DOHH2 (cell line): ENCODE data around the gene PDCD5.
"Not testable (repeated sequence)": the region's sequence is repeated elsewhere in the genome, so short reads cannot be mapped to it uniquely, and the experiment has no call there.

Experiments used
- H3F3A ChIP-seq: fragments of 200-600 bp; sonication (generic), shearing (Covaris generic); 2 replicates; pipeline ENCODE4 v1.6.0; 2016; ENCODE audit warnings: antibody characterized with exemption, mild to moderate bottlenecking; ENCODE audit not compliant: control insufficient read depth, insufficient read depth
- H3K27ac ChIP-seq: fragments of 200-600 bp; sonication (generic); 2 replicates; pipeline ENCODE4 v1.5.1; 2014; ENCODE audit warnings: low read depth, mild to moderate bottlenecking, low read length, moderate library complexity
- H3K27me3 ChIP-seq: fragments of 200-600 bp; sonication (generic); 2 replicates; pipeline ENCODE4 v1.6.1; 2014; ENCODE audit warnings: mild to moderate bottlenecking, low read length, mixed read lengths; ENCODE audit not compliant: control insufficient read depth
- H3K36me3 ChIP-seq: fragments of 200-600 bp; sonication (generic); 2 replicates; pipeline ENCODE4 v1.6.1; 2014; ENCODE audit warnings: mild to moderate bottlenecking, low read length, moderate library complexity, mixed read lengths; ENCODE audit not compliant: control insufficient read depth
- H3K4me1 ChIP-seq: fragments of 200-600 bp; sonication (generic); 2 replicates; pipeline ENCODE4 v1.6.1; 2014; ENCODE audit warnings: mild to moderate bottlenecking, low read length, mixed read lengths; ENCODE audit not compliant: control insufficient read depth
- H3K4me2 ChIP-seq: fragments of 200-600 bp; sonication (generic); 2 replicates; pipeline ENCODE4 v1.6.0; 2014; ENCODE audit warnings: mild to moderate bottlenecking, low read length, moderate library complexity
- H3K4me3 ChIP-seq: fragments of 200-600 bp; sonication (generic); 2 replicates; pipeline ENCODE4 v1.5.1; 2014; ENCODE audit warnings: mild to moderate bottlenecking, low read length, mixed read lengths
- H3K79me2 ChIP-seq: fragments of 200-600 bp; sonication (generic); 2 replicates; pipeline ENCODE4 v1.6.1; 2014; ENCODE audit warnings: mild to moderate bottlenecking, low read length, mixed read lengths; ENCODE audit not compliant: control insufficient read depth
- H3K9me2 ChIP-seq: fragments of 200-600 bp; sonication (generic); replicated peaks from 2 replicates; pipeline ENCODE4 v1.6.1; 2014; ENCODE audit warnings: mild to moderate bottlenecking, low read length, mixed read lengths; ENCODE audit not compliant: control insufficient read depth
- H3K9me3 ChIP-seq: fragments of 200-600 bp; sonication (generic); 2 replicates; pipeline ENCODE4 v1.6.1; 2014; ENCODE audit warnings: antibody characterized with exemption, low read length, mixed read lengths; ENCODE audit not compliant: control insufficient read depth, insufficient read depth
- H4K20me1 ChIP-seq: fragments of 200-600 bp; sonication (generic); 2 replicates; pipeline ENCODE4 v1.6.0; 2014; ENCODE audit warnings: low read depth, mild to moderate bottlenecking, antibody characterized with exemption, low read length, moderate library complexity; ENCODE audit not compliant: control insufficient read depth, insufficient read depth
- CTCF ChIP-seq: fragments of 200-600 bp; sonication (generic); IDR thresholded peaks from one replicate; pipeline ENCODE4 v1.5.1; 2014; ENCODE audit warnings: antibody characterized with exemption, mild to moderate bottlenecking, low read depth, low read length; ENCODE audit not compliant: poor library complexity, severe bottlenecking
- EZH2phosphoT487 ChIP-seq: fragments of 200-600 bp; sonication (generic); IDR thresholded peaks from 2 replicates; pipeline ENCODE4 v1.6.1; 2017; ENCODE audit warnings: borderline replicate concordance, mild to moderate bottlenecking, antibody characterized with exemption, low read length, moderate library complexity, mixed read lengths

Gene PDCD5

GRCh38 chr19:32539240-32539916, 41.6 kb upstream of the PDCD5 start:
- Histone ChIP-seq H3K4me2 (no peak overlapping the region), H3K27me3 (no peaks in the 10 kb centered on the region), H3K4me1 (no peaks in the 10 kb centered on the region), H3K9me3 (peaks cover 3% of the 10 kb centered on the region; the same call in 1 of the 2 replicates), H3K27ac (no peak overlapping the region), H4K20me1 (no peaks in the 10 kb centered on the region), H3F3A (no peaks in the 10 kb centered on the region), H3K79me2 (no peaks in the 10 kb centered on the region), H3K9me2 (no peaks in the 10 kb centered on the region), H3K36me3 (no peaks in the 10 kb centered on the region), H3K4me3 (no peak overlapping the region)
- TF ChIP-seq EZH2phosphoT487 (no peak), CTCF (no peak)

- H3K79me2 ChIP-seq, result no peaks in the 10 kb centered on the region
- no peak overlapping the region for H3K4me3 ChIP-seq
- no peaks in the 10 kb centered on the region for H3K9me2 ChIP-seq
- no peaks in the 10 kb centered on the region for H3K36me3 ChIP-seq
- H4K20me1 ChIP-seq, result no peaks in the 10 kb centered on the region
- no peak overlapping the region for H3K4me2 ChIP-seq
- H3K4me1 ChIP-seq, result no peaks in the 10 kb centered on the region
- H3K27me3 ChIP-seq, result no peaks in the 10 kb centered on the region
- no peak for TF ChIP-seq CTCF
- H3K9me3 ChIP-seq, result no peaks in the 10 kb centered on the region
- no peak overlapping the region for H3K27ac ChIP-seq
- H3F3A ChIP-seq, result no peaks in the 10 kb centered on the region
Measured at GRCh38 chr19:32540621-32541020, 40.4 kb upstream of the PDCD5 start.

GRCh38 chr19:32541376-32541775, 39.6 kb upstream of the PDCD5 start:
- not testable (repeated sequence) for H3K4me2 ChIP-seq, H3K27ac ChIP-seq, H3K27me3 ChIP-seq, H3K4me3 ChIP-seq, H3K4me1 ChIP-seq, H4K20me1 ChIP-seq, H3F3A ChIP-seq, H3K9me3 ChIP-seq, H3K36me3 ChIP-seq, H3K79me2 ChIP-seq, H3K9me2 ChIP-seq

- Histone ChIP-seq H3K4me1 (no peaks in the 10 kb centered on the region), H3K27ac (no peak overlapping the region), H3K79me2 (no peaks in the 10 kb centered on the region), H3K4me2 (no peak overlapping the region), H3K36me3 (no peaks in the 10 kb centered on the region), H4K20me1 (no peaks in the 10 kb centered on the region), H3K9me3 (no peaks in the 10 kb centered on the region), H3K9me2 (no peaks in the 10 kb centered on the region), H3F3A (no peaks in the 10 kb centered on the region), H3K27me3 (no peaks in the 10 kb centered on the region), H3K4me3 (no peak overlapping the region)
- TF ChIP-seq CTCF (no peak), EZH2phosphoT487 (no peak)
Measured at GRCh38 chr19:32542477-32543108, 38.4 kb upstream of the PDCD5 start.
